Measurements from ENCODE around the gene U2AF1L4. TPM values are rescaled to one million over a fixed set of nuclear protein-coding genes. Genes with fewer than 3 reads are reported as not detected.

U2AF1L4 gene
- total and polyA plus RNA-seq, 2 experiments from 2014 or later, result 30.3 to 61.7 TPM

GRCh38 chr19:35787227-35787799 is 42.1 kb upstream of the U2AF1L4 start:
- Histone ChIP-seq H3K4me1 (ENCODE audit: low read depth) (no peaks in the 10 kb centered on the region), H3K27me3 (no peaks in the 10 kb centered on the region), H3K9me3 (ENCODE audit: low read depth) (no peaks in the 10 kb centered on the region), H3K36me3 (no peaks in the 10 kb centered on the region), H3K4me3 (no peak overlapping the region), H3K27ac (no peak overlapping the region)
- TF ChIP-seq, protein P1, sequence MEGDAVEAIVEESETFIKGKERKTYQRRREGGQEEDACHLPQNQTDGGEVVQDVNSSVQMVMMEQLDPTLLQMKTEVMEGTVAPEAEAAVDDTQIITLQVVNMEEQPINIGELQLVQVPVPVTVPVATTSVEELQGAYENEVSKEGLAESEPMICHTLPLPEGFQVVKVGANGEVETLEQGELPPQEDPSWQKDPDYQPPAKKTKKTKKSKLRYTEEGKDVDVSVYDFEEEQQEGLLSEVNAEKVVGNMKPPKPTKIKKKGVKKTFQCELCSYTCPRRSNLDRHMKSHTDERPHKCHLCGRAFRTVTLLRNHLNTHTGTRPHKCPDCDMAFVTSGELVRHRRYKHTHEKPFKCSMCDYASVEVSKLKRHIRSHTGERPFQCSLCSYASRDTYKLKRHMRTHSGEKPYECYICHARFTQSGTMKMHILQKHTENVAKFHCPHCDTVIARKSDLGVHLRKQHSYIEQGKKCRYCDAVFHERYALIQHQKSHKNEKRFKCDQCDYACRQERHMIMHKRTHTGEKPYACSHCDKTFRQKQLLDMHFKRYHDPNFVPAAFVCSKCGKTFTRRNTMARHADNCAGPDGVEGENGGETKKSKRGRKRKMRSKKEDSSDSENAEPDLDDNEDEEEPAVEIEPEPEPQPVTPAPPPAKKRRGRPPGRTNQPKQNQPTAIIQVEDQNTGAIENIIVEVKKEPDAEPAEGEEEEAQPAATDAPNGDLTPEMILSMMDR (IDR thresholded peaks at IDR 0.05; ENCODE audit: low read depth, low read length), result no peak
- DNase-seq (ENCODE audit: low read depth in 1 of 2, low spot score in 1 of 2), result no peak

- DNase-seq (ENCODE audit: low read depth in 1 of 2, low spot score in 1 of 2), result no peak
- Histone ChIP-seq H3K27ac (no peak overlapping the region), H3K4me1 (ENCODE audit: low read depth) (no peaks in the 10 kb centered on the region), H3K36me3 (no peaks in the 10 kb centered on the region), H3K4me3 (no peak overlapping the region), H3K27me3 (no peaks in the 10 kb centered on the region), H3K9me3 (ENCODE audit: low read depth) (no peaks in the 10 kb centered on the region)
- TF ChIP-seq, protein P1 (IDR thresholded peaks at IDR 0.05; ENCODE audit: low read depth, low read length), result no peak
Measured at GRCh38 chr19:35786299-35787160, 41.3 kb upstream of the U2AF1L4 start.

DNA sequence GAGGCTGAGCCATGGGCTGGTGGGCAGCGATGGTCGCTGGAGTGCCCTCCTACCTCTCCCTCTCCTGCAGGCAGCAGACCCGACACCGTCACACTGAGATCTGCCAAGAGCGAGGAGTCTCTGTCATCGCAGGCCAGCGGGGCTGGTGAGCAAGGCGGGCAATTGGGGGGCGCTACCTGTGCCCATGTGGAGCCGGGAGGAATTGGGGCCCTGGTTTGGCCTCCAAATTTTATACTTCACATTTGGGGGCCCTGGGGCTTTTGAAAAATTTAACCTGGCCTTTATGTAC is 40.1 kb upstream of the U2AF1L4 start:
- Histone ChIP-seq H3K27ac (no peak overlapping the region), H3K27me3 (no peaks in the 10 kb centered on the region), H3K9me3 (ENCODE audit: low read depth) (no peaks in the 10 kb centered on the region), H3K4me3 (no peak overlapping the region), H3K4me1 (ENCODE audit: low read depth) (no peaks in the 10 kb centered on the region), H3K36me3 (no peaks in the 10 kb centered on the region)
- DNase-seq (ENCODE audit: low read depth in 1 of 2, low spot score in 1 of 2), result no peak
- TF ChIP-seq, protein P1 (IDR thresholded peaks at IDR 0.05; ENCODE audit: low read depth, low read length), result no peak

- TF ChIP-seq, protein P1 (IDR thresholded peaks at IDR 0.05; ENCODE audit: low read depth, low read length), result no peak
- DNase-seq (ENCODE audit: low read depth in 1 of 2, low spot score in 1 of 2), result peak in 1 of 2 donors; percentile 33
- no peaks in the 10 kb centered on the region for H3K36me3 ChIP-seq
- H3K9me3 ChIP-seq (ENCODE audit: low read depth), result no peaks in the 10 kb centered on the region
- no peak overlapping the region for H3K4me3 ChIP-seq
- no peaks in the 10 kb centered on the region for H3K27me3 ChIP-seq
- H3K27ac ChIP-seq, result no peak overlapping the region
- no peaks in the 10 kb centered on the region for H3K4me1 ChIP-seq (ENCODE audit: low read depth)
Measured at GRCh38 chr19:35784503-35785338, 39.5 kb upstream of the U2AF1L4 start.

DNA sequence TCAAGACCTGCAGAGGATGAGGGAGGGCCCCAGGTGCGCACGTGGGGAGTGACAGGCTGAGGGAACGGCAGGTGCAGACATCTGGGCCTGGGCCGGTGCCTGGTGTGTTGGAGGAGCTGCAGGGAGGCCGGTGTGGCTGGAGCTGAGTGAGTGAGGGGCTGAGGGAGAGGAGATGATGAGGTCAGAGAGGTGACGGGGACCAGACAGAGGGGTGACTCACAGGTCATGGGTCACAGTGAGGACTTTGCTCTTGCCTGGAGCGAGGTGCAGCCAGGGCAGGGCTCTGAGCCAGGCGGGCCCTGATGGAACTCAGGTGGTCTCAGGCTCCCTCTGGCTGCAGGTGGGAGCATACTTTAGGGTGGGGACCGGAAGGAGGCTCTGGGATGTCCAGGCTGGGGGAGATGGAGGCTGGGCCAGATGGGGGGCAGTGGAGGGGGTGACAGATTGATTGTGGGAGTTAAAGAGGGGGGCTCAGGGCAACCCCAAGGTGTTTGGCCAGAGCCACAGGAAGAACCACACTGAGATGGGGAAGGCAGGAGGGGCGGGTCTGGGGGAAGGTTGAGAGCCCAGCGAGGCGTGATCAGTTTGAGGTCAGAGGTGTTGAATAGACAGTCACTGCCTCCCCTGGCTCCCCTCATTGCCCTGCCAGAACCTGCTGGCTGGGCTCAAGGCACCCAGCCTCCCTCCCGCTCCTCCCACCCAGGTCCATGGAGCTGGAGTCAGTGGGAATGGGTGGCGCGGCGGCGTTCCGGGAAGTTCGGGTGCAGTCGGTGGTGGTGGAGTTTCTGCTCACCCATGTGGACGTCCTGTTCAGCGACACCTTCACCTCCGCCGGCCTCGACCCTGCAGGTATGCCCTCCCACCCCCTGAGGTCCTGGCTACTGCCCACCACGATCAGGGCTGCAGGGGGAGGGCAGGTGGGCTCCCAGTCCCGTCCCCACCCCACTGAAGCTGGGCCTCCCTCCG is 38.5 kb upstream of the U2AF1L4 start:
- Histone ChIP-seq H3K27ac (no peak overlapping the region), H3K36me3 (no peaks in the 10 kb centered on the region), H3K27me3 (no peaks in the 10 kb centered on the region), H3K9me3 (ENCODE audit: low read depth) (no peaks in the 10 kb centered on the region), H3K4me3 (no peak overlapping the region), H3K4me1 (ENCODE audit: low read depth) (no peaks in the 10 kb centered on the region)
- TF ChIP-seq, protein P1 (IDR thresholded peaks at IDR 0.05; ENCODE audit: low read depth, low read length), result no peak
- DNase-seq (ENCODE audit: low read depth in 1 of 2, low spot score in 1 of 2), result no peak
